H1 (cell line): ENCODE measurements around the gene MAD2L2.

Experiments used
- ATF2 ChIP-seq: IDR thresholded peaks from 2 replicates; pipeline ENCODE4 v1.6.1; 2012; ENCODE audit warnings: low read length, inconsistent platforms
- EP300 ChIP-seq, 2 experiments: IDR thresholded peaks; 1 replicate in 1 of 2; 2 replicates in 1 of 2; pipeline ENCODE4 v1.6.1; 2011 to 2012; ENCODE audit warnings: low read depth in 2 of 2, low read length in 2 of 2, mild to moderate bottlenecking in 2 of 2, borderline replicate concordance in 1 of 2, inconsistent platforms in 1 of 2, moderate library complexity in 1 of 2
- EZH2 ChIP-seq: fragments of 200-600 bp; sonication (generic); IDR thresholded peaks from 2 replicates; pipeline ENCODE4 v1.7.1; 2012; ENCODE audit warnings: low read depth, mild to moderate bottlenecking, moderate library complexity, low read length, inconsistent platforms; ENCODE audit not compliant: severe bottlenecking
- HDAC2 ChIP-seq, 2 experiments: fragments of 300-600 bp in 1 of 2; sonication (generic) in 1 of 2; IDR thresholded peaks; 2 replicates each; pipeline ENCODE4 v1.6.1; 2011 to 2012; ENCODE audit warnings: low read depth in 2 of 2, low read length in 2 of 2, mild to moderate bottlenecking in 2 of 2, moderate library complexity in 2 of 2, borderline replicate concordance in 1 of 2, inconsistent platforms in 1 of 2
- KDM5A ChIP-seq: fragments of 200-600 bp; IDR thresholded peaks from 2 replicates; pipeline ENCODE4 v1.7.1; 2012; ENCODE audit warnings: mild to moderate bottlenecking, low read length, inconsistent platforms, mixed read lengths
- MAX ChIP-seq: IDR thresholded peaks from 2 replicates; pipeline ENCODE4 v1.6.1; 2012; ENCODE audit warnings: inconsistent platforms
- POLR2A ChIP-seq, 2 experiments: IDR thresholded peaks; 1 replicate in 1 of 2; 2 replicates in 1 of 2; pipeline ENCODE4 v1.6.1; 2011; ENCODE audit warnings: low read depth in 2 of 2, low read length in 2 of 2, mild to moderate bottlenecking in 2 of 2; ENCODE audit errors: control extremely low read depth in 1 of 2
- POLR2AphosphoS5 ChIP-seq: IDR thresholded peaks from 2 replicates; pipeline ENCODE4 v1.6.1; 2011; ENCODE audit warnings: low read depth, low read length
- RNF2 ChIP-seq: fragments of 200-900, 300-1000 bp; sonication (generic); IDR thresholded peaks from 2 replicates; pipeline ENCODE4 v1.7.1; 2016; ENCODE audit warnings: borderline replicate concordance, low read depth, mild to moderate bottlenecking, antibody characterized with exemption, low read length; ENCODE audit not compliant: poor library complexity, severe bottlenecking; ENCODE audit errors: missing control alignments
- SP2 ChIP-seq: IDR thresholded peaks from 2 replicates; pipeline ENCODE4 v1.6.1; 2012; ENCODE audit warnings: mild to moderate bottlenecking, low read length, inconsistent platforms

GRCh38 chr1:11654137-11654938 is 26.6 kb downstream of the MAD2L2 start, which contains the start of the genes FBXO2 and FBXO44:
- no peak for TF ChIP-seq RNF2
- TF ChIP-seq HDAC2 (IDR thresholded peaks at IDR 0.05; ENCODE audit: borderline replicate concordance in 1 of 2, low read depth in 2 of 2, low read length in 2 of 2): no peak
- TF ChIP-seq MAX: no peak; the same call in 1 of the 2 replicates
- no peak; the same call in 1 of the 2 replicates for TF ChIP-seq POLR2AphosphoS5
- TF ChIP-seq ATF2: no peak
- TF ChIP-seq SP2: no peak
- no peak for TF ChIP-seq EZH2
- TF ChIP-seq POLR2A (IDR thresholded peaks at IDR 0.05; ENCODE audit: control extremely low read depth in 1 of 2, low read depth in 2 of 2, low read length in 2 of 2): no peak
- no peak for TF ChIP-seq EP300 (IDR thresholded peaks at IDR 0.05; ENCODE audit: borderline replicate concordance in 1 of 2, low read depth in 2 of 2, low read length in 2 of 2)
- no peak for TF ChIP-seq KDM5A
